ENCODE measurements around the gene CDK10.
"Not testable (repeated sequence)": the region's sequence is repeated elsewhere in the genome, so short reads cannot be mapped to it uniquely, and the experiment has no call there.

Gene CDK10

DNA sequence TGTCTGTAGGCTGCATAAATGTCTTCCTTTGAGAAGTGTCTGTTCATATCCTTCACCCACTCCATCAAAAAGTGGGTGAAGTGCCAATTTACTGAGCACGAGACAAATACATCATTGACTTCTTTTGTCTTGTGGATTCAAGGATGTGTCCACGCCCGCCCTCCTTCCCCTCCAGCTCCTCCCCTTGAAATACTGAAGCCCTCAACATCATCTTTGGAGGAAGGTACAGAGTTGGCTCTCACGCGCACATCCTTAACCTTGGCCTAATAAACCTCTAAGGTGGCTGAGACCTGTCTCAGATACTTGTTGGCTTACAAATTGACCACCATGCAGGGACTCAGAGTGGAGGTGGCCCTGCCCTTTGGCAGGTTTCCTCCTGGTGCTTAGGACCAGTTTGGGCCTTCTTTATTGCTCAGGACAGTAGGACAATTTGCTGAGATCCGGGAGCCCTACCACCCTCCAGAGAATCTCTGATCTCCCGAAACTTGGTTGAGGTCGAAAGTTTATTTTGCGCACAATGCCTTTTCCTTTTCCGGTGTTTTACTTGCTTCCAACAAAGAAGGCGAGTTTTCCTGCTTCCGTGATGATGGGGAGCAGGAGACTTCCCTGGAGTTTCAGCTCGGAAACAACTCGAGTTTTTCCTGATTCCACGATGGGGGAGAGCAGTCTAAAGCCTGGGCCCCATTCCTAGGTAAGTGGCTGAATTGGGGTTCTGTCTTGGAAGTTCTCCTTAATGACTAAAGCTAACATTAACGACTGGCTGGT lies 14.1 kb upstream of the CDK10 start:
- DNase-seq (ENCODE audit: extremely low spot score) = no peak
- TF ChIP-seq, protein P1, sequence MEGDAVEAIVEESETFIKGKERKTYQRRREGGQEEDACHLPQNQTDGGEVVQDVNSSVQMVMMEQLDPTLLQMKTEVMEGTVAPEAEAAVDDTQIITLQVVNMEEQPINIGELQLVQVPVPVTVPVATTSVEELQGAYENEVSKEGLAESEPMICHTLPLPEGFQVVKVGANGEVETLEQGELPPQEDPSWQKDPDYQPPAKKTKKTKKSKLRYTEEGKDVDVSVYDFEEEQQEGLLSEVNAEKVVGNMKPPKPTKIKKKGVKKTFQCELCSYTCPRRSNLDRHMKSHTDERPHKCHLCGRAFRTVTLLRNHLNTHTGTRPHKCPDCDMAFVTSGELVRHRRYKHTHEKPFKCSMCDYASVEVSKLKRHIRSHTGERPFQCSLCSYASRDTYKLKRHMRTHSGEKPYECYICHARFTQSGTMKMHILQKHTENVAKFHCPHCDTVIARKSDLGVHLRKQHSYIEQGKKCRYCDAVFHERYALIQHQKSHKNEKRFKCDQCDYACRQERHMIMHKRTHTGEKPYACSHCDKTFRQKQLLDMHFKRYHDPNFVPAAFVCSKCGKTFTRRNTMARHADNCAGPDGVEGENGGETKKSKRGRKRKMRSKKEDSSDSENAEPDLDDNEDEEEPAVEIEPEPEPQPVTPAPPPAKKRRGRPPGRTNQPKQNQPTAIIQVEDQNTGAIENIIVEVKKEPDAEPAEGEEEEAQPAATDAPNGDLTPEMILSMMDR (IDR thresholded peaks at IDR 0.05; ENCODE audit: control extremely low read depth, extremely low read depth, low read depth, missing control alignments) = no peak
- ChIA-PET CTCF (interaction anchor here (0.9 kb wide), 1 partner anchor 24 kb away, joined by 3 read pairs; no protein-coding TSS in a partner anchor), POLR2A (no interaction called here)

DNA sequence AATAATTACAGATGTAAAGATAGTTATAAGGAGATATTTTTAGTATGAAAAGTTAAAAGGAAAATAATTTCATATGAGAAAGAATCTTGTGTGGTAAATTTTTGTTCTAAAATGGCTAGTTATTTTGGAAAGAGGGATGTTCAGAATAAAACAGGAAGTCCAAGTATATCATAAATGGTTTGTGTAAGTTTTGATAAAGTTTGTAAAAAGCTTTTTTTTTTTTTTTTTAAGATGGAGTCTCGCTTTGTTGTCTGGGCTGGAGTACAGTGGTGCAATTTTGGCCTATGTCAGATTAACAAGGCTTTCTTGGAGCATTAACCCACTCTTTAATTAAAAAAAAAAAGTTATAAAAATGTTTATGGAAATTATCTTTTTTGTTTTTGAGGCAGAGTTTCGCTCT lies 8.2 kb upstream of the CDK10 start:
- no peak for DNase-seq (ENCODE audit: extremely low spot score)
- CTCF ChIA-PET = no interaction called here
- TF ChIP-seq, protein P1 (IDR thresholded peaks at IDR 0.05; ENCODE audit: control extremely low read depth, extremely low read depth, low read depth, missing control alignments) = no peak
- POLR2A ChIA-PET = no interaction called here

DNA sequence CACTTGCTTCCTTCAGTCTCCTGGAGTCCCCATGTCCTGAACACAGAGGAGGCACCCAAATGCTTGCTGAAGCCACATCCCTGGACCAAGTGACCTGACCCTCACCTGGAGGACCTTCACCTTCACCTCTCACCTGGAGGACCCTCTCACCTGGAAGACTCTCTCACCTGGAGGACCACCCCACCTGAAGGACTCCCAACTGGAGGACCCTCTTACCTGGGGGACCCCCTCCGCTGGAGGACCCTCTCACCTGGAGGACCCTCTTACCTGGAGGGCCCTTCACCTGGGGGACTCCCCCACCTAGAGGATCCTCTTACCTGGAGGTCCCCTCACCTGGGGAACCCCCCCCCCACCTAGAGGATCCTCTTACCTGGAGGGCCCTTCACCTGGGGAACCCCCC lies 573 bp upstream of the CDK10 start:
- POLR2A ChIA-PET = no interaction called here
- TF ChIP-seq, protein P1 (IDR thresholded peaks at IDR 0.05; ENCODE audit: control extremely low read depth, extremely low read depth, low read depth, missing control alignments) = no peak
- CTCF ChIA-PET = interaction anchor here (1.5 to 2.4 kb wide), 3 partner anchors 13 to 21 kb away, joined by 3 to 16 read pairs (median 6); no protein-coding TSS in a partner anchor
- no peak for DNase-seq (ENCODE audit: extremely low spot score)

DNA sequence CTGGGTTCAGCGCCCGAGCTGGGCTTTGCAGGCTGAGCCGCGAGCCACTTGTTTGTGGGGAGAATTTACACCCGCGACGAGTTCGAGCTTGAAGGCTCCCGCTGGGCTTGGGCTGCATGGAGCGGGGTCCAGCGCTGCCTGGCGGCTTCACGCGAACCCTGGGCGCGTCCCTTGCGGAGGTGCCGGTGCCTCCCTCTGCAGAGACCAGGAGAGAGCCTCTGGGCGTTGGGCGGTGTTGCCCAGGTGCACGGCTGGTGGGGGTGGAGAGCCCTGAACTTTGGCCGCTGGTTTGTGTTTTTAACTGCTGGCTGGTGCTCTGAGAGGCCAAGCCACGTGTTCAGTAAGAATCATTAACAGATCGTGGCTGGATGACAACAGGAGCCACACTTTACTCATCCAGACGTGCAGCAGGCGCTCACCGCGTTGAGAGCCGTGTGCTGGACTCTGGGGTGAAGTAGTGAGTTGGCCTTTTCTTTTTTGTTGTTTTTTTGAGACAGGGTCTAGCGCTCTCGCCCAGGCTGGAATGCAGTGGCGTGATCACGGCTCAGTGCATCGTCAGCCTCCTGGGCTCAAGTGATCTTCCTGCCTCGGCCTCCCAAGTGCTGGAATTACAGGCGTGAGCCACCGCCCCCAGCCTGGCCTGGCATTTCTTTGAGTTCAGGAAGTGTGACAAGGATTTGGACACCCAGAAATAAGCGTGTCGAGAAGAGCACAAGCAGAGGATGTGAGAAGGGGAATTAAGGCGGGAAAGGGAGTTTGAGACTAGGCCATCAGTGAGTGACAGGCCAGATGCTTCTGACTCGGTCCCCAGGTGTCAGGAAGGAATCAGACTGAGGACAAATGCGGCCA lies 827 bp downstream of the CDK10 start:
- ChIA-PET CTCF (interaction anchor here (0.7 to 2.4 kb wide), 4 partner anchors 12 to 46 kb away, joined by 3 to 16 read pairs (median 4); no protein-coding TSS in a partner anchor), POLR2A (interaction anchor here (1.0 kb wide), 1 partner anchor 14 kb away, joined by 3 read pairs; the partner anchor contains the start of gene SPATA2L)
- TF ChIP-seq, protein P1 (IDR thresholded peaks at IDR 0.05; ENCODE audit: control extremely low read depth, extremely low read depth, low read depth, missing control alignments) = no peak
- peak; percentile 66 for DNase-seq (ENCODE audit: extremely low spot score)

DNA sequence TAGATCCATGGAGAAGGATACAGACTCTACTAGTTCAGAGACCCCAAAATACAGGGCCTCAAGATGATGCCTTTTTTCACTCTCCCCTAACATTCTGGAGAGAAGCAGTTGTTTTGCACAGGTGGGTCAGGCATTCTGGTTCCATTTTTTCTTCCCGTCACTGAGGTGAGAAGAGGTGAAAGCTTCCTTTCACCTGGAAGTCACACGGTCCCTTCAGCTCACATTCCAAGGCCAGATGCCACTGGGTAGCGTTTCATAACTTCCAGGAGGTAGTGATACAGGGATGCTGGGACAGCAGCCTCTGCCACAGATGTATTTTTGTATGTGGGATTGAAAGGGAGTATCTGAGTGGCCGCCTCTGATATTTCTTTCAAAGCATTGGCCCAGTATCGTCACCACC lies 1.9 kb downstream of the CDK10 start:
- ChIA-PET CTCF (interaction anchor here (1.2 kb wide), 2 partner anchors 12 to 172 kb away, joined by 3 to 4 read pairs; no protein-coding TSS in a partner anchor), POLR2A (interaction anchor here (1.6 kb wide), 1 partner anchor 12 kb away, joined by 5 read pairs; no protein-coding TSS in a partner anchor)
- TF ChIP-seq, protein P1 (IDR thresholded peaks at IDR 0.05; ENCODE audit: control extremely low read depth, extremely low read depth, low read depth, missing control alignments) = no peak
- DNase-seq (ENCODE audit: extremely low spot score) = no peak

DNA sequence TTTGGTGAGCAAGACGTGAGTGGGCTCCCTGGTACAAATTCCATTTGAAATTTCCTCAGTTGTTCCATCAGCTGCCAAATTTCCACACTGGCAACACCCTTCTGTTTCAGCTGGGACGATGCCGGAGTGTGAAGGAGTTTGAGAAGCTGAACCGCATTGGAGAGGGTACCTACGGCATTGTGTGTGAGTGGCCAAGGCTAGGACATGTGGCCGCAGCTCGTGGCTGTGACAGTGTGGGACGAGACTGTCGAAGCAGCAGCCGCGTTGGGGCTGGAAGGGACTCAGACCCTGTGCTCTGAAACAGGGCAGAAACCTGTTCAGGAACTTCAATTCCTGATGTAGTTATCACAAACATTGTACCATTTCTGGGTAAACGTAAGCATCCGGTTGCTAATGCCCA lies 2.7 kb downstream of the CDK10 start:
- CTCF ChIA-PET = interaction anchor here (1.0 to 1.2 kb wide), 3 partner anchors 11 to 172 kb away, joined by 3 to 4 read pairs (median 3); no protein-coding TSS in a partner anchor
- TF ChIP-seq, protein P1 (IDR thresholded peaks at IDR 0.05; ENCODE audit: control extremely low read depth, extremely low read depth, low read depth, missing control alignments) = no peak
- no peak for DNase-seq (ENCODE audit: extremely low spot score)
- POLR2A ChIA-PET = interaction anchor here (1.6 kb wide), 1 partner anchor 11 kb away, joined by 5 read pairs; no protein-coding TSS in a partner anchor

DNA sequence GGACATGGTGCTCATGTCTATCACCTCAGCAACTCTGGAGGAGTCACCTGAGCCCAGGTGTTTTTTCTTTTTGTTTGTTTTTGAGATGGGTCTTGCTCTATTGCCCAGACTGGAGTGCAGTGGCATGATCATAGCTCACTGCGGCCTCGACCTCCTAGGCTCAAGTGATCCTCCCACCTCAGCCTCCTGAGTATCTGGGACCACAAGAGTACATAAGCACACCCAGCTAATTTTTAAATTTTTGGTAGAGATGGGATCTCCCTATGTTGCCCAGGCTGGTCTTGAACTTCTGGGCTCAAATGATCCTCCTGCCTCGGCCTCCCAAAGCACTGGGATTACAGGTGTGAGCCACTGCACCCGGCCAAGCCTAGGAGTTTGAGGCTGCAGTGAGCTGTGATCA lies 3.1 kb downstream of the CDK10 start:
- ChIA-PET POLR2A (interaction anchor here (1.6 kb wide), 1 partner anchor 11 kb away, joined by 5 read pairs; no protein-coding TSS in a partner anchor), CTCF (interaction anchor here (1.0 kb wide), 1 partner anchor 10 kb away, joined by 3 read pairs; no protein-coding TSS in a partner anchor)
- not testable (repeated sequence) for DNase-seq (ENCODE audit: extremely low spot score)

Measured in GM10248 (cell line).